Loucy (cell line): Measurements from ENCODE around the gene PAPOLG.
A peak's percentile ranks its signal among the peaks of the same experiment; 100 is the strongest.

ENCODE experiments used
- H2AFZ ChIP-seq: fragments of 200-600 bp; sonication (generic); 2 replicates; pipeline ENCODE4 v1.6.0; 2016; ENCODE audit warnings: antibody characterized with exemption, mild to moderate bottlenecking, low read length, moderate library complexity
- H3F3A ChIP-seq: fragments of 200-600 bp; 2 replicates; pipeline ENCODE4 v1.6.0; 2016; ENCODE audit warnings: antibody characterized with exemption, low read depth, mild to moderate bottlenecking
- H3K27me3 ChIP-seq: fragments of 200-600 bp; sonication (generic); 2 replicates; pipeline ENCODE4 v1.6.1; 2014; ENCODE audit warnings: low read length, mild to moderate bottlenecking; ENCODE audit not compliant: insufficient read depth, poor library complexity, severe bottlenecking
- H3K36me3 ChIP-seq: fragments of 200-600 bp; sonication (generic); 2 replicates; pipeline ENCODE4 v1.6.1; 2016; ENCODE audit warnings: low read length; ENCODE audit not compliant: insufficient read depth
- H3K4me1 ChIP-seq: fragments of 200-600 bp; sonication (generic); 2 replicates; pipeline ENCODE4 v1.5.1; 2014; ENCODE audit warnings: low read length, mild to moderate bottlenecking; ENCODE audit not compliant: insufficient read depth, poor library complexity, severe bottlenecking
- H3K4me2 ChIP-seq: fragments of 200-600 bp; sonication (generic); 2 replicates; pipeline ENCODE4 v1.6.0; 2014; ENCODE audit warnings: antibody characterized with exemption, low read length, low read depth, mild to moderate bottlenecking; ENCODE audit not compliant: poor library complexity, severe bottlenecking
- H3K4me3 ChIP-seq: fragments of 200-600 bp; sonication (generic); 2 replicates; pipeline ENCODE4 v1.5.1; 2014; ENCODE audit warnings: low read length, mild to moderate bottlenecking, mixed read lengths; ENCODE audit not compliant: poor library complexity, severe bottlenecking
- H3K79me2 ChIP-seq: fragments of 200-600 bp; sonication (generic); 2 replicates; pipeline ENCODE4 v1.6.1; 2014; ENCODE audit warnings: low read length; ENCODE audit not compliant: insufficient read depth
- H3K9ac ChIP-seq: fragments of 200-600 bp; sonication (generic); 2 replicates; pipeline ENCODE4 v1.6.0; 2014; ENCODE audit warnings: mild to moderate bottlenecking, low read depth, low read length, moderate library complexity; ENCODE audit not compliant: poor library complexity, severe bottlenecking
- H3K9me2 ChIP-seq: fragments of 200-600 bp; sonication (generic); replicated peaks from 2 replicates; pipeline ENCODE4 v1.6.1; 2016; ENCODE audit warnings: low read depth, low read length, mixed read lengths
- H3K9me3 ChIP-seq: fragments of 200-600 bp; sonication (generic); 2 replicates; pipeline ENCODE4 v1.6.1; 2014; ENCODE audit warnings: mild to moderate bottlenecking, antibody characterized with exemption, low read length, low read depth; ENCODE audit not compliant: insufficient read depth
- H4K20me1 ChIP-seq: fragments of 200-600 bp; sonication (generic); 2 replicates; pipeline ENCODE4 v1.6.0; 2014; ENCODE audit warnings: antibody characterized with exemption, low read length, mild to moderate bottlenecking; ENCODE audit not compliant: insufficient read depth, poor library complexity, severe bottlenecking
- EZH2phosphoT487 ChIP-seq: fragments of 200-600 bp; IDR thresholded peaks from 2 replicates; pipeline ENCODE4 v1.6.1; 2018; ENCODE audit warnings: antibody characterized with exemption, mild to moderate bottlenecking, moderate library complexity, borderline replicate concordance
- TF ChIP-seq, protein P1 (sequence below): fragments of 200-600 bp; sonication (generic); conservative IDR thresholded peaks from 2 replicates; pipeline ENCODE4 v1.5.1; 2014; ENCODE audit warnings: mild to moderate bottlenecking, antibody characterized with exemption, low read length

PAPOLG gene

DNA sequence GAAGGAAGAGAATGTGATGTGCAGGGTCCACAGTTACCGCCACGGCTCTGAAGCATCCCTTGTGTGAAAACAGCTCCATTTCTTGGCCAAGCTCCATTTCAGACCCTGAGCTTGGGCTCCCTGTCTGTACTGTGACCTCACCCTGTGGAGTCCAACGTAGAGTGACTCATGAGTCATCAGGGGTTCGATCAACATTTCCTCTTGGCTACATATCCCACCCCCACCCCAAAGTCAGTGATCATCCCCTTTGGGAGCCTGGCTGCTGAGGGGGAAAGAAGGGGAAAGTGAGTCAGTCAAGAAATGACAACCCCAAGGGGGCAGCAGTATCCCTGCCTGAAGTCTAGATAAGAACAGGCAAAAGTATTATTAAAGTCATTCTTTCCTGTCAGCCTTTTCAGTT, 62.2 kb downstream of the PAPOLG start:
- Histone ChIP-seq H3K79me2 (no peaks in the 10 kb centered on the region), H3F3A (no peaks in the 10 kb centered on the region), H3K9ac (no peak overlapping the region), H3K4me3 (no peak overlapping the region), H3K27me3 (no peaks in the 10 kb centered on the region), H3K36me3 (no peaks in the 10 kb centered on the region), H3K9me2 (no peaks in the 10 kb centered on the region), H3K4me1 (peaks cover 8% of the 10 kb centered on the region), H4K20me1 (no peaks in the 10 kb centered on the region), H2AFZ (0 out of 2 replicates have a peak overlapping the region, but pooled peaks have one; percentile 52), H3K4me2 (no peak overlapping the region), H3K9me3 (no peaks in the 10 kb centered on the region)
- TF ChIP-seq EZH2phosphoT487 = no peak
- TF ChIP-seq, protein P1, sequence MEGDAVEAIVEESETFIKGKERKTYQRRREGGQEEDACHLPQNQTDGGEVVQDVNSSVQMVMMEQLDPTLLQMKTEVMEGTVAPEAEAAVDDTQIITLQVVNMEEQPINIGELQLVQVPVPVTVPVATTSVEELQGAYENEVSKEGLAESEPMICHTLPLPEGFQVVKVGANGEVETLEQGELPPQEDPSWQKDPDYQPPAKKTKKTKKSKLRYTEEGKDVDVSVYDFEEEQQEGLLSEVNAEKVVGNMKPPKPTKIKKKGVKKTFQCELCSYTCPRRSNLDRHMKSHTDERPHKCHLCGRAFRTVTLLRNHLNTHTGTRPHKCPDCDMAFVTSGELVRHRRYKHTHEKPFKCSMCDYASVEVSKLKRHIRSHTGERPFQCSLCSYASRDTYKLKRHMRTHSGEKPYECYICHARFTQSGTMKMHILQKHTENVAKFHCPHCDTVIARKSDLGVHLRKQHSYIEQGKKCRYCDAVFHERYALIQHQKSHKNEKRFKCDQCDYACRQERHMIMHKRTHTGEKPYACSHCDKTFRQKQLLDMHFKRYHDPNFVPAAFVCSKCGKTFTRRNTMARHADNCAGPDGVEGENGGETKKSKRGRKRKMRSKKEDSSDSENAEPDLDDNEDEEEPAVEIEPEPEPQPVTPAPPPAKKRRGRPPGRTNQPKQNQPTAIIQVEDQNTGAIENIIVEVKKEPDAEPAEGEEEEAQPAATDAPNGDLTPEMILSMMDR = peak; percentile 72

DNA sequence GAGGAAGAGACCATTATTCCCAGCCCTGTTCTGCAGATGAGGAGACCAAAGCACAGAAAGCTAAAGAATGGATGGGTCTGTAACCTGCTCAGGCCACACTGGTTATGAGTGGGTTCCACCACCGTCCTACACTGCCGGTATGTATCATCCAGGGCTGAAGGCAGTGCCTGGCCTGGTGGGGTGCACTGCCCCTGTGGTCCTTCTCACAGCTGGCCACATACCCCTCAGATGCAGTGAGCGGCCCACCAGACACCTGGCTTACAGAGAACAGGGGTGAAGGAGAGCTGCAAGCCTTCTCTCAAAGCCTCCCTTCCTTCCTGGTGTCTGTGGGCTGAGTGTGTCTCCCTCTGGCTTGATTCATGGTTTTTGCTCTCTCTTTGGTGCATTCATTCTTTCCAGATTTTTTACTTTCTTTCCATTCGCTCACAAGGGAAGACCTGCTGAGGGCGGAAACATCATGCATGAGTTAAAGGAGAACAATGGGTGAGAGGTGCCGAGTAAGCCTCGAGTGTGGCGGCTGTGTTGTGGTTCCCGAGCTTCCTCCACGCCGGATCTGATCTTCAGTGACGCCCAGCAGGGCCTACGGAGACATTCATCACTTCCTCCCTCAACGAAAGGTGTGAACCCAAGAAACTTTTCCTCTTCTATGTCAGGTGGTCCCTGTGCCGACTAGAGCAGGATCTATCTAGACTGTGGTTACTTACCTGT, 63.2 kb downstream of the PAPOLG start:
- Histone ChIP-seq H3K4me1 (peaks cover 8% of the 10 kb centered on the region), H3F3A (no peaks in the 10 kb centered on the region), H3K4me2 (no peak overlapping the region), H3K9ac (no peak overlapping the region), H4K20me1 (no peaks in the 10 kb centered on the region), H2AFZ (peak overlapping the region; percentile 51; the same call in 1 of the 2 replicates), H3K9me3 (no peaks in the 10 kb centered on the region), H3K4me3 (no peak overlapping the region), H3K9me2 (no peaks in the 10 kb centered on the region), H3K79me2 (no peaks in the 10 kb centered on the region), H3K36me3 (no peaks in the 10 kb centered on the region), H3K27me3 (no peaks in the 10 kb centered on the region)
- TF ChIP-seq, protein P1 = no peak
- TF ChIP-seq EZH2phosphoT487 = no peak

DNA sequence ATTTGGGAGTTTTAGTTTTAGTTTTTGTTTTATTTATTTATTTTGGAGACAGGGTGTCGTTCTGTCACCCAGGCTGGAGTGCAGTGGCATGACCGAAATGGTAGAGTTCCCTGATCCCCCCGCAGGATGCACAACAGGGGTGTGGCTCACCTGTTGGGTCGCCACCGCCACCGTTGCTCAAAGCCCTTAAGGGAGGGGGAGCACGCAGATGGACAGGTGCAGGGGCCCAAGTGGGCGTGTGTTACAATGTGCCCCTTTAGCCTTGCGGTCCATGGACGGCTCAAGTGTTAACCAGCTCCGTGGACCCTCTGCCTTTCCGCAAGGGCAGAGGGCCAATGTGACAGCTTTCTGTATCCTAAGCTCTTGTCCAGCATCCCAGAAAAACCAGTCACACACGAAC, 63.9 kb downstream of the PAPOLG start:
- Histone ChIP-seq H3K4me1 (peaks cover 8% of the 10 kb centered on the region), H3K27me3 (no peaks in the 10 kb centered on the region), H3K4me2 (no peak overlapping the region), H4K20me1 (no peaks in the 10 kb centered on the region), H3K36me3 (no peaks in the 10 kb centered on the region), H3K4me3 (no peak overlapping the region), H3F3A (no peaks in the 10 kb centered on the region), H3K79me2 (no peaks in the 10 kb centered on the region), H3K9me3 (no peaks in the 10 kb centered on the region), H2AFZ (no peak overlapping the region), H3K9ac (no peak overlapping the region), H3K9me2 (no peaks in the 10 kb centered on the region)
- TF ChIP-seq EZH2phosphoT487 = no peak
- TF ChIP-seq, protein P1 = no peak
